KG1 (cell line): Measurements from ENCODE around the gene FOXS1.

Source experiments
- DNase-seq: peaks from one replicate; lab custom pipeline; 2025; lab: John Stamatoyannopoulos, UW

Gene FOXS1

GRCh38 chr20:31861135-31861384 is 15.7 kb upstream of the FOXS1 start:
- no peak for DNase-seq

- no peak for DNase-seq
Observed at GRCh38 chr20:31860390-31861134, 15.2 kb upstream of the FOXS1 start.

- no peak for DNase-seq
Observed at GRCh38 chr20:31859998-31860380, 14.6 kb upstream of the FOXS1 start.

GRCh38 chr20:31859266-31859997 is 14.0 kb upstream of the FOXS1 start:
- no peak for DNase-seq

- no peak for DNase-seq
Observed at GRCh38 chr20:31858760-31859083, 13.3 kb upstream of the FOXS1 start.

GRCh38 chr20:31857861-31858759 is 12.7 kb upstream of the FOXS1 start:
- DNase-seq, result no peak

GRCh38 chr20:31856516-31856915 is 11.1 kb upstream of the FOXS1 start:
- DNase-seq, result no peak

GRCh38 chr20:31853481-31853880 is 8.1 kb upstream of the FOXS1 start:
- no peak for DNase-seq

GRCh38 chr20:31851240-31851955 is 6.0 kb upstream of the FOXS1 start:
- no peak for DNase-seq

GRCh38 chr20:31849306-31849930 is 4.0 kb upstream of the FOXS1 start:
- DNase-seq, result no peak

- no peak for DNase-seq
Observed at GRCh38 chr20:31848088-31848999, 2.9 kb upstream of the FOXS1 start.

GRCh38 chr20:31846793-31847138 is 1.4 kb upstream of the FOXS1 start:
- no peak for DNase-seq

GRCh38 chr20:31844737-31845299 is 586 bp downstream of the FOXS1 start:
- DNase-seq, result no peak

GRCh38 chr20:31843881-31844280 is 1.5 kb downstream of the FOXS1 start:
- DNase-seq, result no peak

- no peak for DNase-seq
Observed at GRCh38 chr20:31843288-31843687, 2.1 kb downstream of the FOXS1 start.

- no peak for DNase-seq
Observed at GRCh38 chr20:31842471-31843157, 2.8 kb downstream of the FOXS1 start.

- DNase-seq, result no peak
Observed at GRCh38 chr20:31841928-31842327, 3.5 kb downstream of the FOXS1 start.

- DNase-seq, result no peak
Observed at GRCh38 chr20:31840906-31841816, 4.2 kb downstream of the FOXS1 start.
